WTC11 (cell line): ENCODE data around the gene IL18R1. TPM values are rescaled to one million over a fixed set of nuclear protein-coding genes. Genes with fewer than 3 reads are reported as not detected.

Experiments
- ATAC-seq: fragments of 200-7000 bp; cut with Tn5 transposase; 2 replicates; pipeline ENCODE4 v1.10.0; 2021; ENCODE audit warnings: mild to moderate bottlenecking, moderate library complexity
- CTCF ChIA-PET: fragments of 300-600 bp; sonication (Branson Sonifier 250); formaldehyde crosslinking; loops from one replicate; lab custom pipeline; 2021; ENCODE audit warnings: antibody characterized with exemption; lab: Charles Lee
- POLR2A ChIA-PET: fragments of 350-600 bp; sonication (Branson Sonifier 250); formaldehyde crosslinking; loops from one replicate; lab custom pipeline; 2021; ENCODE audit warnings: antibody characterized with exemption; lab: Charles Lee
- DNase-seq: peaks from one replicate; pipeline ENCODE4 v3.0.0; 2021; ENCODE audit warnings: low spot score
- H3K27ac Mint-ChIP-seq: 2 replicates; pipeline ENCODE4 v1.8.0; 2021; ENCODE audit warnings: mixed read lengths
- H3K27me3 Mint-ChIP-seq: 2 replicates; pipeline ENCODE4 v1.8.0; 2021; ENCODE audit warnings: low read depth, mild to moderate bottlenecking, moderate library complexity, mixed read lengths
- H3K36me3 Mint-ChIP-seq: 2 replicates; pipeline ENCODE4 v1.8.0; 2021; ENCODE audit warnings: mixed read lengths
- H3K4me1 Mint-ChIP-seq: 2 replicates; pipeline ENCODE4 v1.8.0; 2022; ENCODE audit warnings: mixed read lengths
- H3K4me3 Mint-ChIP-seq: 2 replicates; pipeline ENCODE4 v1.8.0; 2021; ENCODE audit warnings: mild to moderate bottlenecking, moderate library complexity, mixed read lengths
- H3K9me3 Mint-ChIP-seq: 2 replicates; pipeline ENCODE4 v1.8.0; 2021; ENCODE audit warnings: mixed read lengths
- AR ChIP-seq: fragments of 250-450 bp; sonication (Bioruptor Pico); IDR thresholded peaks from 2 replicates; pipeline ENCODE4 v1.9.0; 2021; ENCODE audit warnings: mild to moderate bottlenecking
- ARID4B ChIP-seq: sonication (generic); formaldehyde crosslinking; IDR thresholded peaks from 2 replicates; pipeline ENCODE4 v1.8.0; 2023; ENCODE audit warnings: missing genetic modification reagents, mild to moderate bottlenecking, borderline replicate concordance
- ATF2 ChIP-seq: sonication (generic); formaldehyde crosslinking; IDR thresholded peaks from 2 replicates; pipeline ENCODE4 v1.8.1; 2022; ENCODE audit warnings: low read depth, missing genetic modification reagents, borderline replicate concordance
- ATF6 ChIP-seq: sonication (generic); formaldehyde crosslinking; IDR thresholded peaks from 2 replicates; pipeline ENCODE4 v1.8.1; 2023; ENCODE audit warnings: mild to moderate bottlenecking, missing genetic modification reagents
- CREB1 ChIP-seq: sonication (generic); formaldehyde crosslinking; IDR thresholded peaks from 2 replicates; pipeline ENCODE4 v1.8.0; 2023; ENCODE audit warnings: mild to moderate bottlenecking, missing genetic modification reagents
- CREM ChIP-seq: sonication (generic); formaldehyde crosslinking; IDR thresholded peaks from 2 replicates; pipeline ENCODE4 v1.8.1; 2022; ENCODE audit warnings: mild to moderate bottlenecking, missing genetic modification reagents, moderate library complexity
- E2F4 ChIP-seq: sonication (generic); formaldehyde crosslinking; IDR thresholded peaks from 2 replicates; pipeline ENCODE4 v1.8.1; 2022; ENCODE audit warnings: low read depth, mild to moderate bottlenecking, moderate library complexity, missing genetic modification reagents, borderline replicate concordance
- ELF4 ChIP-seq: sonication (generic); formaldehyde crosslinking; IDR thresholded peaks from 2 replicates; pipeline ENCODE4 v1.8.1; 2022; ENCODE audit warnings: low read depth, mild to moderate bottlenecking, moderate library complexity, missing genetic modification reagents
- FOXP4 ChIP-seq: sonication (generic); formaldehyde crosslinking; IDR thresholded peaks from 2 replicates; pipeline ENCODE4 v1.8.0; 2022; ENCODE audit warnings: mild to moderate bottlenecking, missing genetic modification reagents
- GABPB1 ChIP-seq: sonication (generic); formaldehyde crosslinking; IDR thresholded peaks from 2 replicates; pipeline ENCODE4 v1.8.1; 2023; ENCODE audit warnings: mild to moderate bottlenecking, missing genetic modification reagents
- KAT7 ChIP-seq: sonication (generic); formaldehyde crosslinking; IDR thresholded peaks from 2 replicates; pipeline ENCODE4 v1.8.1; 2023; ENCODE audit warnings: missing genetic modification reagents, mild to moderate bottlenecking, borderline replicate concordance
- NFATC4 ChIP-seq: fragments of 250-450 bp; sonication (Bioruptor Pico); IDR thresholded peaks from 2 replicates; pipeline ENCODE4 v1.9.0; 2021; ENCODE audit warnings: mild to moderate bottlenecking
- RORB ChIP-seq: fragments of 250-450 bp; sonication (Bioruptor Pico); IDR thresholded peaks from 2 replicates; pipeline ENCODE4 v1.9.0; 2021; ENCODE audit warnings: mild to moderate bottlenecking
- SP1 ChIP-seq: sonication (generic); formaldehyde crosslinking; conservative IDR thresholded peaks from 2 replicates; pipeline ENCODE4 v1.8.1; 2022; ENCODE audit warnings: missing genetic modification reagents
- USF1 ChIP-seq: sonication (generic); formaldehyde crosslinking; IDR thresholded peaks from 2 replicates; pipeline ENCODE4 v1.8.0; 2022; ENCODE audit warnings: mild to moderate bottlenecking, missing genetic modification reagents
- ZBTB21 ChIP-seq: sonication (generic); formaldehyde crosslinking; IDR thresholded peaks from 2 replicates; pipeline ENCODE4 v1.8.1; 2023; ENCODE audit warnings: mild to moderate bottlenecking, missing genetic modification reagents, borderline replicate concordance
- ZNF138 ChIP-seq: sonication (generic); formaldehyde crosslinking; conservative IDR thresholded peaks from 2 replicates; pipeline ENCODE4 v1.8.1; 2022; ENCODE audit warnings: mild to moderate bottlenecking, moderate library complexity, missing genetic modification reagents
- ZNF219 ChIP-seq: sonication (generic); formaldehyde crosslinking; IDR thresholded peaks from 2 replicates; pipeline ENCODE4 v1.8.0; 2023; ENCODE audit warnings: missing genetic modification reagents, mild to moderate bottlenecking, borderline replicate concordance
- ZNF232 ChIP-seq: sonication (generic); formaldehyde crosslinking; IDR thresholded peaks from 2 replicates; pipeline ENCODE4 v1.8.0; 2022; ENCODE audit warnings: mild to moderate bottlenecking, missing genetic modification reagents
- total RNA-seq: library from RNA; stranded (reverse); gene quantifications from 3 replicates; pipeline ENCODE4 v1.2.3, GENCODE V29; 2021

Gene IL18R1
- total RNA-seq, 1 experiment from 2014 or later, result not detected

- Mint-ChIP-seq H3K4me1 (no peaks in the 10 kb centered on the region), H3K9me3 (peaks cover 8% of the 10 kb centered on the region), H3K27ac (no peak overlapping the region), H3K36me3 (no peaks in the 10 kb centered on the region), H3K4me3 (no peak overlapping the region), H3K27me3 (no peaks in the 10 kb centered on the region; the same call in none of the 2 replicates)
- CTCF ChIA-PET, result no interaction called here
- ATAC-seq (no peak), DNase-seq (no peak)
- POLR2A ChIA-PET, result no interaction called here
- no peak for TF ChIP-seq USF1 (CRISPR knock-in tag)
- no peak for TF ChIP-seq FOXP4
- no peak for TF ChIP-seq ZBTB21
- no peak for TF ChIP-seq ZNF219 (CRISPR knock-in tag)
- no peak for TF ChIP-seq NFATC4 (CRISPR knock-in tag)
- TF ChIP-seq ATF6 (CRISPR knock-in tag), result no peak
- no peak for TF ChIP-seq SP1 (CRISPR knock-in tag)
- no peak for TF ChIP-seq CREM (CRISPR knock-in tag)
- no peak for TF ChIP-seq RORB
- no peak for TF ChIP-seq ELF4 (CRISPR knock-in tag)
- no peak for TF ChIP-seq KAT7 (CRISPR knock-in tag)
- no peak for TF ChIP-seq ZNF138 (CRISPR knock-in tag)
Observed at GRCh38 chr2:102424754-102425153, 69.2 kb downstream of the IL18R1 start.

- no peaks in the 10 kb centered on the region; the same call in none of the 2 replicates for H3K27me3 Mint-ChIP-seq
- no peak for ATAC-seq
- no peak for DNase-seq
- H3K36me3 Mint-ChIP-seq, result no peaks in the 10 kb centered on the region
- no peak overlapping the region for H3K4me3 Mint-ChIP-seq
- ChIA-PET POLR2A (no interaction called here), CTCF (no interaction called here)
- H3K27ac Mint-ChIP-seq, result no peak overlapping the region
- peaks cover 8% of the 10 kb centered on the region for H3K9me3 Mint-ChIP-seq
- no peaks in the 10 kb centered on the region for H3K4me1 Mint-ChIP-seq
- TF ChIP-seq ARID4B (no peak), ZNF219 (CRISPR knock-in tag) (no peak), E2F4 (no peak), AR (no peak), SP1 (CRISPR knock-in tag) (no peak), CREB1 (CRISPR knock-in tag) (no peak), GABPB1 (CRISPR knock-in tag) (no peak), ATF2 (no peak), ZNF232 (CRISPR knock-in tag) (no peak)
Observed at GRCh38 chr2:102425441-102426132, 70.0 kb downstream of the IL18R1 start.
